Activated CD4-positive, alpha-beta T cell treated with anti-CD3 and anti-CD28 coated beads, Interleukin-2, amount 10 ng/mL, durations not matched to agents 24 days and 14 days (primary cell): Measurements from ENCODE around the gene MEF2B. TPM values are rescaled to one million over a fixed set of nuclear protein-coding genes. Genes with fewer than 3 reads are reported as not detected.
"Not testable (repeated sequence)": the region's sequence is repeated elsewhere in the genome, so short reads cannot be mapped to it uniquely, and the experiment has no call there.

Experiments
- DNase-seq: peaks from one replicate; pipeline ENCODE4 v3.0.0; 2022
- H3K27ac Mint-ChIP-seq: one replicate; pipeline ENCODE4 v1.8.0; 2022; ENCODE audit warnings: mild to moderate bottlenecking, mixed read lengths
- H3K27me3 Mint-ChIP-seq: one replicate; pipeline ENCODE4 v1.8.0; 2022; ENCODE audit warnings: mixed read lengths
- H3K36me3 Mint-ChIP-seq: one replicate; pipeline ENCODE4 v1.8.0; 2022; ENCODE audit warnings: low read depth, mild to moderate bottlenecking, mixed read lengths
- H3K4me1 Mint-ChIP-seq: one replicate; pipeline ENCODE4 v1.8.0; 2021; ENCODE audit warnings: mixed read lengths
- H3K4me3 Mint-ChIP-seq: one replicate; pipeline ENCODE4 v1.8.0; 2022; ENCODE audit warnings: mild to moderate bottlenecking, moderate library complexity, mixed read lengths
- H3K9me3 Mint-ChIP-seq: one replicate; pipeline ENCODE4 v1.8.0; 2021; ENCODE audit warnings: mixed read lengths
- intact Hi-C: fragments of 100-400 bp; cut with micrococcal nuclease; formaldehyde crosslinking; loops from one replicate; pipeline ENCODE4 v1.15.1; 2023
- total RNA-seq: library from RNA; stranded (reverse); gene quantifications from 2 replicates; pipeline ENCODE4 v1.2.3, GENCODE V29; 2022

Gene MEF2B
- total RNA-seq, 1 donor from 2014 or later: 2.9 TPM

GRCh38 chr19:19155495-19156219, 14.4 kb downstream of the MEF2B start:
- no peak for DNase-seq
- no peaks in the 10 kb centered on the region for H3K9me3 Mint-ChIP-seq
- no peaks in the 10 kb centered on the region for H3K27me3 Mint-ChIP-seq
- H3K4me3 Mint-ChIP-seq: no peak overlapping the region
- intact Hi-C loops: no loop called here
- H3K4me1 Mint-ChIP-seq: peaks cover 2% of the 10 kb centered on the region
- H3K36me3 Mint-ChIP-seq: peaks cover 9% of the 10 kb centered on the region
- no peak overlapping the region for H3K27ac Mint-ChIP-seq

- Mint-ChIP-seq H3K27me3 (no peaks in the 10 kb centered on the region), H3K4me1 (peaks cover 2% of the 10 kb centered on the region)
These were observed 15.1 kb downstream of the MEF2B start for GRCh38 chr19:19154768-19155494.

GRCh38 chr19:19152668-19153384, 17.2 kb downstream of the MEF2B start:
- intact Hi-C loops: no loop called here
- DNase-seq: no peak
- Mint-ChIP-seq H3K27me3 (no peaks in the 10 kb centered on the region), H3K9me3 (no peaks in the 10 kb centered on the region), H3K4me1 (no peaks in the 10 kb centered on the region), H3K36me3 (peaks cover 14% of the 10 kb centered on the region), H3K4me3 (no peak overlapping the region), H3K27ac (no peak overlapping the region)

More at GRCh38 chr19:19154768-19155494, 15.1 kb downstream of the MEF2B start:
- Mint-ChIP-seq H3K27ac (no peak overlapping the region), H3K9me3 (no peaks in the 10 kb centered on the region), H3K36me3 (peaks cover 9% of the 10 kb centered on the region), H3K4me3 (no peak overlapping the region)
- DNase-seq: no peak
- intact Hi-C loops: no loop called here

GRCh38 chr19:19151418-19151817, 18.6 kb downstream of the MEF2B start:
- intact Hi-C loops: no loop called here
- no peak for DNase-seq
- no peak overlapping the region for H3K27ac Mint-ChIP-seq
- H3K36me3 Mint-ChIP-seq: peaks cover 15% of the 10 kb centered on the region
- no peaks in the 10 kb centered on the region for H3K27me3 Mint-ChIP-seq
- H3K9me3 Mint-ChIP-seq: no peaks in the 10 kb centered on the region
- no peak overlapping the region for H3K4me3 Mint-ChIP-seq
- H3K4me1 Mint-ChIP-seq: no peaks in the 10 kb centered on the region

- peaks cover 11% of the 10 kb centered on the region for H3K36me3 Mint-ChIP-seq
- no peak for DNase-seq
- no peaks in the 10 kb centered on the region for H3K4me1 Mint-ChIP-seq
- no peaks in the 10 kb centered on the region for H3K9me3 Mint-ChIP-seq
- no peak overlapping the region for H3K27ac Mint-ChIP-seq
- no peaks in the 10 kb centered on the region for H3K27me3 Mint-ChIP-seq
- intact Hi-C loops: loop anchor here (5.0 kb wide), 1 partner anchor 213 kb away; no protein-coding TSS in a partner anchor
- H3K4me3 Mint-ChIP-seq: no peak overlapping the region
These were observed 20.6 kb downstream of the MEF2B start for GRCh38 chr19:19149435-19149834.

- intact Hi-C loops: loop anchor here (5.0 kb wide), 1 partner anchor 214 kb away; no protein-coding TSS in a partner anchor
- H3K9me3 Mint-ChIP-seq, H3K4me3 Mint-ChIP-seq, H3K27ac Mint-ChIP-seq, H3K4me1 Mint-ChIP-seq, H3K27me3 Mint-ChIP-seq, DNase-seq: not testable (repeated sequence)
- peaks cover 11% of the 10 kb centered on the region for H3K36me3 Mint-ChIP-seq
These were observed 21.6 kb downstream of the MEF2B start for GRCh38 chr19:19148504-19148903.

GRCh38 chr19:19147344-19147743, 22.7 kb downstream of the MEF2B start:
- no peak for DNase-seq
- Mint-ChIP-seq H3K4me3 (no peak overlapping the region), H3K9me3 (no peaks in the 10 kb centered on the region), H3K36me3 (peaks cover 11% of the 10 kb centered on the region), H3K4me1 (peaks cover 2% of the 10 kb centered on the region), H3K27me3 (no peaks in the 10 kb centered on the region), H3K27ac (no peak overlapping the region)
- intact Hi-C loops: loop anchor here (5.0 kb wide), 1 partner anchor 215 kb away; no protein-coding TSS in a partner anchor

- H3K27ac Mint-ChIP-seq: no peak overlapping the region
- no peaks in the 10 kb centered on the region for H3K9me3 Mint-ChIP-seq
- H3K36me3 Mint-ChIP-seq: peaks cover 11% of the 10 kb centered on the region
- H3K4me1 Mint-ChIP-seq: peaks cover 2% of the 10 kb centered on the region
- no peak for DNase-seq
- H3K27me3 Mint-ChIP-seq: no peaks in the 10 kb centered on the region
- no peak overlapping the region for H3K4me3 Mint-ChIP-seq
- intact Hi-C loops: loop anchor here (1.0 to 5.0 kb wide), 4 partner anchors 28 to 215 kb away; partner anchors contain the start of genes MAU2 and SUGP1
These were observed 23.2 kb downstream of the MEF2B start for GRCh38 chr19:19146865-19147264.

- DNase-seq: peak; percentile 97
- H3K4me1 Mint-ChIP-seq: peaks cover 2% of the 10 kb centered on the region
These were observed 24.1 kb downstream of the MEF2B start for GRCh38 chr19:19145684-19146608.

GRCh38 chr19:19145281-19145680, 24.8 kb downstream of the MEF2B start:
- Mint-ChIP-seq H3K4me1 (peaks cover 2% of the 10 kb centered on the region), H3K27ac (peak overlapping the region; percentile 45), H3K27me3 (no peaks in the 10 kb centered on the region), H3K4me3 (no peak overlapping the region), H3K9me3 (no peaks in the 10 kb centered on the region), H3K36me3 (peaks cover 11% of the 10 kb centered on the region)
- intact Hi-C loops: loop anchor here (5.0 kb wide), 1 partner anchor 217 kb away; no protein-coding TSS in a partner anchor
- no peak for DNase-seq

More at GRCh38 chr19:19145684-19146608, 24.1 kb downstream of the MEF2B start:
- no peaks in the 10 kb centered on the region for H3K9me3 Mint-ChIP-seq
- H3K36me3 Mint-ChIP-seq: peaks cover 11% of the 10 kb centered on the region
- no peak overlapping the region for H3K4me3 Mint-ChIP-seq
- H3K27ac Mint-ChIP-seq: no peak overlapping the region
- H3K27me3 Mint-ChIP-seq: no peaks in the 10 kb centered on the region
- intact Hi-C loops: loop anchor here (1.0 to 5.0 kb wide), 4 partner anchors 29 to 216 kb away; partner anchors contain the start of genes MAU2 and SUGP1

GRCh38 chr19:19142347-19142746, 27.7 kb downstream of the MEF2B start:
- H3K4me3 Mint-ChIP-seq: no peak overlapping the region
- H3K9me3 Mint-ChIP-seq: no peaks in the 10 kb centered on the region
- peaks cover 14% of the 10 kb centered on the region for H3K4me1 Mint-ChIP-seq
- no peaks in the 10 kb centered on the region for H3K27me3 Mint-ChIP-seq
- peaks cover 3% of the 10 kb centered on the region for H3K36me3 Mint-ChIP-seq
- no peak for DNase-seq
- H3K27ac Mint-ChIP-seq: no peak overlapping the region
- intact Hi-C loops: no loop called here

GRCh38 chr19:19140476-19140875, 29.6 kb downstream of the MEF2B start:
- Mint-ChIP-seq H3K27me3 (no peaks in the 10 kb centered on the region), H3K4me3 (no peak overlapping the region), H3K4me1 (peaks cover 20% of the 10 kb centered on the region), H3K27ac (no peak overlapping the region), H3K36me3 (peaks cover 3% of the 10 kb centered on the region), H3K9me3 (no peaks in the 10 kb centered on the region)
- intact Hi-C loops: no loop called here
- no peak for DNase-seq

- DNase-seq: no peak
- Mint-ChIP-seq H3K4me3 (no peak overlapping the region), H3K27me3 (no peaks in the 10 kb centered on the region), H3K36me3 (peaks cover 4% of the 10 kb centered on the region), H3K9me3 (no peaks in the 10 kb centered on the region), H3K27ac (no peak overlapping the region), H3K4me1 (peaks cover 23% of the 10 kb centered on the region)
- intact Hi-C loops: loop anchor here (1.0 to 2.0 kb wide), 4 partner anchors 63 to 107 kb away; partner anchors contain the start of genes ARMC6, NR2C2AP, SLC25A42 and SUGP2
These were observed 30.2 kb downstream of the MEF2B start for GRCh38 chr19:19139876-19140229.
